HepG2 (cell line): ENCODE results near the gene CLDN3. TPM values are rescaled to one million over a fixed set of nuclear protein-coding genes. Genes with fewer than 3 reads are reported as not detected.
A peak's percentile ranks its signal among the peaks of the same experiment; 100 is the strongest.

Experiments used
- ARNT ChIP-seq: fragments of 450-650 bp; IDR thresholded peaks from 2 replicates; pipeline ENCODE4 v1.6.1; 2017
- DDIT3 ChIP-seq: sonication (generic); formaldehyde crosslinking; IDR thresholded peaks from 2 replicates; pipeline ENCODE4 v1.4.0; 2020; ENCODE audit warnings: mild to moderate bottlenecking, missing genetic modification reagents
- ELF4 ChIP-seq: sonication (generic); formaldehyde crosslinking; IDR thresholded peaks from 2 replicates; pipeline ENCODE4 v1.5.0; 2020; ENCODE audit warnings: missing genetic modification reagents, mild to moderate bottlenecking, moderate library complexity, borderline replicate concordance
- ETV5 ChIP-seq: IDR thresholded peaks from 2 replicates; pipeline ENCODE4 v1.6.1; 2018; ENCODE audit warnings: missing biosample characterization, missing genetic modification reagents, inconsistent platforms, borderline replicate concordance
- HNRNPK ChIP-seq: fragments of 200-400 bp; formaldehyde crosslinking; IDR thresholded peaks from 2 replicates; pipeline ENCODE4 v1.6.1; 2018; ENCODE audit warnings: low read length, low read depth, moderate library complexity, mild to moderate bottlenecking; ENCODE audit not compliant: poor library complexity, severe bottlenecking
- HNRNPLL ChIP-seq: fragments of 200-400 bp; formaldehyde crosslinking; IDR thresholded peaks from 2 replicates; pipeline ENCODE4 v1.6.1; 2017; ENCODE audit warnings: mild to moderate bottlenecking, low read depth, low read length; ENCODE audit not compliant: poor library complexity, severe bottlenecking
- NKX3-1 ChIP-seq: sonication (generic); formaldehyde crosslinking; IDR thresholded peaks from 2 replicates; pipeline ENCODE4 v1.5.0; 2020; ENCODE audit warnings: missing genetic modification reagents
- NPAS2 ChIP-seq: sonication (generic); formaldehyde crosslinking; IDR thresholded peaks from 2 replicates; pipeline ENCODE4 v1.8.0; 2022; ENCODE audit warnings: mild to moderate bottlenecking, missing genetic modification reagents, borderline replicate concordance
- PAF1 ChIP-seq: IDR thresholded peaks from 2 replicates; pipeline ENCODE4 v1.6.1; 2016; ENCODE audit warnings: missing genetic modification reagents, missing compliant biosample characterization
- PCBP2 ChIP-seq: fragments of 200-400 bp; formaldehyde crosslinking; optimal IDR thresholded peaks from 2 replicates; pipeline ENCODE3; 2018; ENCODE audit warnings: low read length, low read depth; ENCODE audit not compliant: poor library complexity, severe bottlenecking
- SIX4 ChIP-seq: sonication (generic); formaldehyde crosslinking; IDR thresholded peaks from 2 replicates; pipeline ENCODE4 v1.4.0; 2020; ENCODE audit warnings: missing genetic modification reagents
- SMAD3 ChIP-seq: sonication (generic); formaldehyde crosslinking; IDR thresholded peaks from 2 replicates; pipeline ENCODE4 v1.4.0; 2020; ENCODE audit warnings: missing genetic modification reagents
- TERF1 ChIP-seq: sonication (generic); formaldehyde crosslinking; IDR thresholded peaks from 2 replicates; pipeline ENCODE4 v1.8.0; 2022; ENCODE audit warnings: mild to moderate bottlenecking, missing genetic modification reagents, moderate library complexity
- ZBTB7A ChIP-seq: sonication (generic); formaldehyde crosslinking; IDR thresholded peaks from 2 replicates; pipeline ENCODE4 v1.8.0; 2022; ENCODE audit warnings: mild to moderate bottlenecking, missing genetic modification reagents
- ZFAT ChIP-seq: sonication (generic); formaldehyde crosslinking; conservative IDR thresholded peaks from 2 replicates; pipeline ENCODE4 v1.8.1; 2023; ENCODE audit warnings: missing genetic modification reagents, inconsistent platforms
- ZNF317 ChIP-seq: sonication (generic); formaldehyde crosslinking; IDR thresholded peaks from 2 replicates; pipeline ENCODE4 v1.5.0; 2020; ENCODE audit warnings: mild to moderate bottlenecking, missing genetic modification reagents
- ZNF577 ChIP-seq: sonication (generic); formaldehyde crosslinking; IDR thresholded peaks from 2 replicates; pipeline ENCODE4 v1.4.0; 2020; ENCODE audit warnings: mild to moderate bottlenecking, low read depth, missing genetic modification reagents, borderline replicate concordance
- ZNF646 ChIP-seq: sonication (generic); formaldehyde crosslinking; IDR thresholded peaks from 2 replicates; pipeline ENCODE4 v1.9.0; 2021; ENCODE audit warnings: mild to moderate bottlenecking, missing genetic modification reagents
- polyA plus RNA-seq, 8 experiments: library from polyadenylated mRNA; depleted of rRNA in 3 of 8; stranded (reverse) in 7 of 8; unstranded in 1 of 8; fragments of >200 nt; fragmentation: Illumina TruSeq in 4 of 8; extraction: Trizol in 4 of 8; gene quantifications; 2 replicates each; pipeline versions ENCODE4 v1.2.1 to v1.2.3, GENCODE V29; 2011 to 2016; ENCODE audit warnings: low read depth in 4 of 8, missing spikeins in 1 of 8, mixed read lengths in 1 of 8; ENCODE audit not compliant: insufficient read depth in 1 of 8
- total RNA-seq, 5 experiments: library from RNA; depleted of rRNA; stranded (reverse); fragments of >200 nt; fragmentation: Illumina TruSeq; extraction: Trizol; gene quantifications; 2 replicates each; pipeline ENCODE4 v1.2.3, GENCODE V29; 2016; ENCODE audit warnings: low read depth in 1 of 5
- TF ChIP-seq, protein P1 (sequence below): sonication (generic); formaldehyde crosslinking; IDR thresholded peaks from 2 replicates; pipeline ENCODE4 v1.5.0; 2020; ENCODE audit warnings: missing genetic modification reagents
- TF ChIP-seq, protein P2 (sequence below): IDR thresholded peaks from 2 replicates; pipeline ENCODE4 v1.6.1; 2018; ENCODE audit warnings: missing genetic modification reagents, mild to moderate bottlenecking, missing compliant biosample characterization

Gene CLDN3
- total and polyA plus RNA-seq, 2 of the 13 experiments (the other 11 are each of a cell fraction or from before 2014, with no cell fraction given) = 0.31 to 0.51 TPM

- TF ChIP-seq ZNF646 (no peak), ZBTB7A (CRISPR knock-in tag) (no peak), HNRNPK (no peak), TERF1 (CRISPR knock-in tag) (no peak), ELF4 (CRISPR knock-in tag) (no peak), ETV5 (CRISPR knock-in tag) (peak; percentile 10), NPAS2 (CRISPR knock-in tag) (no peak), ZNF317 (CRISPR knock-in tag) (no peak), PAF1 (CRISPR knock-in tag) (no peak), ZNF577 (CRISPR knock-in tag) (no peak), SMAD3 (no peak), SIX4 (CRISPR knock-in tag) (no peak), NKX3-1 (no peak), ARNT (no peak), HNRNPLL (no peak), PCBP2 (no peak), ZFAT (CRISPR knock-in tag) (no peak), DDIT3 (CRISPR knock-in tag) (no peak)
- TF ChIP-seq, protein P1, sequence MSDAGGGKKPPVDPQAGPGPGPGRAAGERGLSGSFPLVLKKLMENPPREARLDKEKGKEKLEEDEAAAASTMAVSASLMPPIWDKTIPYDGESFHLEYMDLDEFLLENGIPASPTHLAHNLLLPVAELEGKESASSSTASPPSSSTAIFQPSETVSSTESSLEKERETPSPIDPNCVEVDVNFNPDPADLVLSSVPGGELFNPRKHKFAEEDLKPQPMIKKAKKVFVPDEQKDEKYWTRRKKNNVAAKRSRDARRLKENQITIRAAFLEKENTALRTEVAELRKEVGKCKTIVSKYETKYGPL (CRISPR knock-in tag) = no peak
- TF ChIP-seq, protein P2, sequence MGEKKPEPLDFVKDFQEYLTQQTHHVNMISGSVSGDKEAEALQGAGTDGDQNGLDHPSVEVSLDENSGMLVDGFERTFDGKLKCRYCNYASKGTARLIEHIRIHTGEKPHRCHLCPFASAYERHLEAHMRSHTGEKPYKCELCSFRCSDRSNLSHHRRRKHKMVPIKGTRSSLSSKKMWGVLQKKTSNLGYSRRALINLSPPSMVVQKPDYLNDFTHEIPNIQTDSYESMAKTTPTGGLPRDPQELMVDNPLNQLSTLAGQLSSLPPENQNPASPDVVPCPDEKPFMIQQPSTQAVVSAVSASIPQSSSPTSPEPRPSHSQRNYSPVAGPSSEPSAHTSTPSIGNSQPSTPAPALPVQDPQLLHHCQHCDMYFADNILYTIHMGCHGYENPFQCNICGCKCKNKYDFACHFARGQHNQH (CRISPR knock-in tag) = no peak
Observed at GRCh38 chr7:73742753-73743641, 27.1 kb downstream of the CLDN3 start (continued).
